PC-3 (cell line): ENCODE measurements around the gene CDO1. TPM values are rescaled to one million over a fixed set of nuclear protein-coding genes. Genes with fewer than 3 reads are reported as not detected.
"Not testable (repeated sequence)": the region's sequence is repeated elsewhere in the genome, so short reads cannot be mapped to it uniquely, and the experiment has no call there.

ENCODE experiments used
- ATAC-seq: fragments of 200-7000 bp; cut with Tn5 transposase; 2 replicates; pipeline ENCODE4 v1.9.1; 2020; ENCODE audit warnings: mild to moderate bottlenecking, moderate library complexity
- BruUV-seq: library from RNA; stranded (reverse); fragments of 400-500 nt; replicated peaks from 2 replicates; lab custom pipeline; 2021; lab: Mats Ljungman, UMichigan
- CTCF ChIA-PET: fragments of 300-600 bp; sonication (Branson Sonifier 250); formaldehyde crosslinking; loops from one replicate; lab custom pipeline; 2022; ENCODE audit warnings: antibody characterized with exemption; lab: Charles Lee
- POLR2A ChIA-PET: fragments of 300-600 bp; sonication (Branson Sonifier 250); formaldehyde crosslinking; loops from one replicate; lab custom pipeline; 2022; ENCODE audit warnings: antibody characterized with exemption; ENCODE audit not compliant: unreplicated experiment; lab: Charles Lee
- DNase-seq: peaks from one replicate; pipeline ENCODE4 v3.0.0-alpha.2; 2015
- H2AFZ ChIP-seq: fragments of 300-600 bp; sonication (generic); 2 replicates; pipeline ENCODE4 v1.6.0; 2016; ENCODE audit warnings: antibody characterized with exemption, low read length
- H3F3A ChIP-seq: fragments of 300-600 bp; sonication (generic); one replicate; pipeline ENCODE4 v1.6.0; 2017; ENCODE audit warnings: antibody characterized with exemption, low read length, control low read depth, mild to moderate bottlenecking; ENCODE audit not compliant: unreplicated experiment
- H3K27ac ChIP-seq: fragments of 300-600 bp; sonication (generic); 2 replicates; pipeline ENCODE4 v1.5.1; 2016; ENCODE audit warnings: mild to moderate bottlenecking, low read length
- H3K27me3 ChIP-seq: fragments of 300-600 bp; sonication (generic); 2 replicates; pipeline ENCODE4 v1.6.1; 2016; ENCODE audit warnings: low read length, mixed read lengths
- H3K36me3 ChIP-seq: fragments of 300-600 bp; sonication (generic); 2 replicates; pipeline ENCODE4 v1.6.1; 2016; ENCODE audit warnings: low read depth, mixed run types, low read length, mixed read lengths
- H3K4me1 ChIP-seq: fragments of 300-600 bp; sonication (generic); 2 replicates; pipeline ENCODE4 v1.5.1; 2016; ENCODE audit warnings: low read length; ENCODE audit not compliant: insufficient read depth
- H3K4me2 ChIP-seq: fragments of 300-600 bp; sonication (generic); 2 replicates; pipeline ENCODE4 v1.6.0; 2016; ENCODE audit warnings: low read length
- H3K4me3 ChIP-seq: fragments of 300-600 bp; sonication (generic); 2 replicates; pipeline ENCODE4 v1.5.1; 2016; ENCODE audit warnings: mild to moderate bottlenecking, low read length, mixed read lengths
- H3K79me2 ChIP-seq: fragments of 300-600 bp; sonication (generic); 2 replicates; pipeline ENCODE4 v1.6.1; 2017; ENCODE audit warnings: low read length, mixed read lengths
- H3K9ac ChIP-seq: fragments of 300-600 bp; sonication (generic); 2 replicates; pipeline ENCODE4 v1.6.0; 2016; ENCODE audit warnings: mild to moderate bottlenecking, low read length
- H3K9me2 ChIP-seq: fragments of 300-600 bp; sonication (generic); replicated peaks from 2 replicates; pipeline ENCODE4 v1.6.1; 2016; ENCODE audit warnings: mixed run types, low read length, mixed read lengths
- H3K9me3 ChIP-seq: fragments of 300-600 bp; sonication (generic); 2 replicates; pipeline ENCODE4 v1.6.1; 2016; ENCODE audit warnings: low read length, mixed read lengths
- H4K20me1 ChIP-seq: fragments of 300-600 bp; sonication (generic); 2 replicates; pipeline ENCODE4 v1.6.1; 2016; ENCODE audit warnings: low read length, mixed read lengths
- CTCF ChIP-seq: fragments of 300-600 bp; sonication (generic); conservative IDR thresholded peaks from 2 replicates; pipeline ENCODE4 v1.5.1; 2017; ENCODE audit warnings: antibody characterized with exemption, low read depth, mild to moderate bottlenecking, low read length
- EZH2 ChIP-seq: fragments of 300-600 bp; sonication (generic); IDR thresholded peaks from one replicate; pipeline ENCODE4 v1.6.1; 2017; ENCODE audit warnings: antibody characterized with exemption, mild to moderate bottlenecking, low read length; ENCODE audit not compliant: unreplicated experiment
- EZH2phosphoT487 ChIP-seq: fragments of 300-600 bp; sonication (generic); IDR thresholded peaks from 2 replicates; pipeline ENCODE4 v1.6.1; 2018; ENCODE audit warnings: mild to moderate bottlenecking, antibody characterized with exemption, low read length, borderline replicate concordance
- intact Hi-C: fragments of 100-400 bp; cut with micrococcal nuclease; formaldehyde crosslinking; loops from 2 replicates; pipeline ENCODE4 v1.9.0; 2023
- total RNA-seq: library from RNA; depleted of rRNA; stranded (reverse); fragments of >200 nt; gene quantifications from 2 replicates; pipeline ENCODE4 v1.2.3, GENCODE V29; 2014

The CDO1 gene
- total RNA-seq, 1 experiment from 2014 or later, result not detected

DNA sequence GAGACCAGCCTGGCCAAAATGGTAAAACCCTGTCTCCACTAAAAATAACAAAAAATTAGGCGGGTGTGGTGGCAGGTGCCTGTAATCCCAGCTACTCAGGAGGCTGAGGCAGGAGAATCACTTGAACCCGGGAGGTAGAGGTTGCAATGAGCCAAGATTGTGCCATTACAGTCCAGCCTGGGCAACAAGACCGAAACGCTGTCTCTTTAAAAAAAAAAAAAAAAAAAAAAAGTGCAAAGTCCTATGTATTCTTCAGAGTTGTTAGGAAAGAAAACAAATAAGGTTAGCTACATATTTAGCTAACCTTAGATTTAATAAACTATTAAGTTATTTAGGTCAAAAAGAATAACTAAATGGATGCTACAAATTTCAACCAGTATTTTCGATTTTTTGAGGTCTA, 13.5 kb upstream of the CDO1 start:
- no TSS peak for BruUV-seq
- Histone ChIP-seq H3K27me3 (no peaks in the 10 kb centered on the region), H3K27ac (no peak overlapping the region), H3K79me2 (no peaks in the 10 kb centered on the region), H3K4me1 (no peaks in the 10 kb centered on the region), H2AFZ (no peak overlapping the region), H3K4me3 (no peak overlapping the region), H4K20me1 (peaks cover 12% of the 10 kb centered on the region), H3F3A (peaks cover 6% of the 10 kb centered on the region), H3K9me2 (no peaks in the 10 kb centered on the region), H3K9me3 (no peaks in the 10 kb centered on the region), H3K9ac (no peak overlapping the region), H3K36me3 (peaks cover 37% of the 10 kb centered on the region), H3K4me2 (no peak overlapping the region)
- no peak for ATAC-seq
- no peak for DNase-seq
- intact Hi-C loops, result loop anchor here (10.0 kb wide), 1 partner anchor 525 kb away; no protein-coding TSS in a partner anchor
- ChIA-PET CTCF (no interaction called here), POLR2A (no interaction called here)
- TF ChIP-seq CTCF (no peak), EZH2phosphoT487 (no peak), EZH2 (no peak)

- H3F3A ChIP-seq, result no peaks in the 10 kb centered on the region
- no TSS peak for BruUV-seq
- no peak overlapping the region for H2AFZ ChIP-seq
- no peaks in the 10 kb centered on the region for H3K9me3 ChIP-seq
- no peak overlapping the region for H3K9ac ChIP-seq
- TF ChIP-seq EZH2phosphoT487, result no peak
- TF ChIP-seq EZH2, result no peak
- no peak for TF ChIP-seq CTCF
- peaks cover 21% of the 10 kb centered on the region for H3K36me3 ChIP-seq
- no peaks in the 10 kb centered on the region for H3K79me2 ChIP-seq
- DNase-seq (no peak), ATAC-seq (peak; percentile 13; the same call in 1 of the 2 replicates)
- peaks cover 2% of the 10 kb centered on the region; the same call in 1 of the 2 replicates for H4K20me1 ChIP-seq
- no peak overlapping the region for H3K4me2 ChIP-seq
- H3K27me3 ChIP-seq, result no peaks in the 10 kb centered on the region
- ChIA-PET CTCF (no interaction called here), POLR2A (no interaction called here)
- no peak overlapping the region for H3K4me3 ChIP-seq
- H3K4me1 ChIP-seq, result no peaks in the 10 kb centered on the region
- no peaks in the 10 kb centered on the region for H3K9me2 ChIP-seq
- H3K27ac ChIP-seq, result no peak overlapping the region
- intact Hi-C loops, result no loop called here
These were observed 9.5 kb upstream of the CDO1 start for GRCh38 chr5:115825948-115826347.

- CTCF ChIA-PET, H3K9me2 ChIP-seq, H3K27me3 ChIP-seq, H2AFZ ChIP-seq, H3K27ac ChIP-seq, H4K20me1 ChIP-seq, H3K79me2 ChIP-seq, H3K4me1 ChIP-seq, H3F3A ChIP-seq, intact Hi-C loops, H3K9me3 ChIP-seq, H3K4me3 ChIP-seq, BruUV-seq, POLR2A ChIA-PET, H3K9ac ChIP-seq, DNase-seq, H3K4me2 ChIP-seq, ATAC-seq: not testable (repeated sequence)
- peaks cover 17% of the 10 kb centered on the region for H3K36me3 ChIP-seq
These were observed 8.5 kb upstream of the CDO1 start for GRCh38 chr5:115824983-115825382.
